ENCODE results near the gene IL24. TPM values are rescaled to one million over a fixed set of nuclear protein-coding genes. Genes with fewer than 3 reads are reported as not detected.

The IL24 gene
- polyA plus RNA-seq, 3 donors: 0.16 TPM; not detected in 2

- no peak for DNase-seq
- no peaks in the 10 kb centered on the region for H3K9me3 ChIP-seq (replicated peaks in 1 of 2; ENCODE audit: control insufficient read depth in 1 of 2, insufficient read depth in 1 of 2, low read length in 2 of 2)
- no peaks in the 10 kb centered on the region for H3K79me2 ChIP-seq (ENCODE audit: insufficient read depth, low read length)
- H3K27ac ChIP-seq (ENCODE audit: low read depth in 1 of 2, low read length in 2 of 2): no peak overlapping the region
- H3K9me3 Mint-ChIP-seq: peaks cover 0 to 1% (median 0%) of the 10 kb centered on the region in 7 donors
- peaks cover 0 to 2% of the 10 kb centered on the region in 2 donors for H3K36me3 Mint-ChIP-seq
- peaks cover 0 to 8% of the 10 kb centered on the region in 2 donors for H3K4me1 ChIP-seq (ENCODE audit: control insufficient read depth in 1 of 2, insufficient read depth in 2 of 2, low read length in 2 of 2)
- H4K20me1 ChIP-seq (ENCODE audit: insufficient read depth, low read length): no peaks in the 10 kb centered on the region
- H3K27me3 Mint-ChIP-seq (ENCODE audit: low read depth in 3 of 3): peaks cover 3 to 14% (median 12%) of the 10 kb centered on the region in 3 donors
- intact Hi-C loops (cut with micrococcal nuclease): no loop called here
- H3K27ac Mint-ChIP-seq: no peak overlapping the region
- no peak overlapping the region for H3K4me2 ChIP-seq (replicated peaks; ENCODE audit: extremely low read depth, low read length, poor library complexity, severe bottlenecking)
- peaks cover 10% of the 10 kb centered on the region for H3K4me1 Mint-ChIP-seq
- TF ChIP-seq CTCF (IDR thresholded peaks at IDR 0.05): no peak
- no peaks in the 10 kb centered on the region for H3K27me3 ChIP-seq (ENCODE audit: control insufficient read depth in 2 of 2, insufficient read depth in 2 of 2, low read length in 2 of 2)
- no peak overlapping the region for H2AFZ ChIP-seq (ENCODE audit: insufficient read depth, low read depth, low read length, poor library complexity, severe bottlenecking)
- H3K36me3 ChIP-seq (replicated peaks in 1 of 2; ENCODE audit: control insufficient read depth in 1 of 2, insufficient read depth in 2 of 2, low read length in 2 of 2): no peaks in the 10 kb centered on the region
- 100% methylated on average over 4 of the region's 6 CpGs for WGBS (ENCODE audit: insufficient coverage)
- H3K4me3 ChIP-seq (replicated peaks in 1 of 3; ENCODE audit: low read depth in 2 of 3, low read length in 3 of 3): no peak overlapping the region
- peak overlapping the region in 1 of 2 donors; percentile 24 for H3K4me3 Mint-ChIP-seq
- no peak overlapping the region for H3K9ac ChIP-seq (ENCODE audit: insufficient read depth, low read length, poor library complexity, severe bottlenecking)
These were observed 4.7 kb downstream of the IL24 start for GRCh38 chr1:206901944-206902343.

- Histone ChIP-seq H3K36me3 (replicated peaks in 1 of 2; ENCODE audit: control insufficient read depth in 1 of 2, insufficient read depth in 2 of 2, low read length in 2 of 2) (no peaks in the 10 kb centered on the region), H3K79me2 (ENCODE audit: insufficient read depth, low read length) (no peaks in the 10 kb centered on the region), H3K9ac (ENCODE audit: insufficient read depth, low read length, poor library complexity, severe bottlenecking) (no peak overlapping the region), H3K4me3 (replicated peaks in 1 of 3; ENCODE audit: low read depth in 2 of 3, low read length in 3 of 3) (no peak overlapping the region), H3K4me1 (ENCODE audit: control insufficient read depth in 1 of 2, insufficient read depth in 2 of 2, low read length in 2 of 2) (peaks cover 0 to 8% of the 10 kb centered on the region in 2 donors), H2AFZ (ENCODE audit: insufficient read depth, low read depth, low read length, poor library complexity, severe bottlenecking) (no peak overlapping the region), H3K4me2 (replicated peaks; ENCODE audit: extremely low read depth, low read length, poor library complexity, severe bottlenecking) (no peak overlapping the region), H3K9me3 (replicated peaks in 1 of 2; ENCODE audit: control insufficient read depth in 1 of 2, insufficient read depth in 1 of 2, low read length in 2 of 2) (no peaks in the 10 kb centered on the region), H3K27me3 (ENCODE audit: control insufficient read depth in 2 of 2, insufficient read depth in 2 of 2, low read length in 2 of 2) (peaks cover 0 to 5% of the 10 kb centered on the region in 2 donors), H3K27ac (ENCODE audit: low read depth in 1 of 2, low read length in 2 of 2) (no peak overlapping the region), H4K20me1 (ENCODE audit: insufficient read depth, low read length) (no peaks in the 10 kb centered on the region)
- no peak for DNase-seq
- Mint-ChIP-seq H3K4me1 (peaks cover 10% of the 10 kb centered on the region), H3K4me3 (no peak overlapping the region), H3K36me3 (peaks cover 0 to 2% of the 10 kb centered on the region in 2 donors), H3K27ac (peak overlapping the region in 1 of 7 donors; percentile 46), H3K27me3 (ENCODE audit: low read depth in 3 of 3) (peaks cover 3 to 16% (median 8%) of the 10 kb centered on the region in 3 donors), H3K9me3 (peaks cover 0 to 1% (median 0%) of the 10 kb centered on the region in 7 donors)
- WGBS (ENCODE audit: insufficient coverage): 100% methylated on average over 1 of the region's 1 CpG
- intact Hi-C loops (cut with micrococcal nuclease): no loop called here
- TF ChIP-seq CTCF (IDR thresholded peaks at IDR 0.05): no peak
These were observed 5.5 kb downstream of the IL24 start for GRCh38 chr1:206902702-206903101.

Data from CD14-positive monocyte (primary cell).